Muscle layer of duodenum (tissue), 2 donors: ENCODE data around the gene SPC25.
A peak's percentile ranks its signal among the peaks of the same experiment; 100 is the strongest.
"Not testable (repeated sequence)": the region's sequence is repeated elsewhere in the genome, so short reads cannot be mapped to it uniquely, and the experiment has no call there.

Experiments used
- H3K27ac ChIP-seq: one replicate; pipeline ENCODE4 v1.7.0; 2013; ENCODE audit warnings: mild to moderate bottlenecking, low read length
- H3K27me3 ChIP-seq: one replicate; pipeline ENCODE4 v1.7.0; 2013; ENCODE audit warnings: low read depth, mild to moderate bottlenecking, control low read depth, low read length
- H3K36me3 ChIP-seq, 2 donors: one replicate each; pipeline ENCODE4 v1.7.0; 2013; ENCODE audit warnings: low read length in 2 of 2, control low read depth in 1 of 2, mild to moderate bottlenecking in 1 of 2; ENCODE audit not compliant: insufficient read depth in 2 of 2, control insufficient read depth in 1 of 2
- H3K4me1 ChIP-seq, 2 donors: one replicate each; pipeline ENCODE4 v1.7.0; 2013; ENCODE audit warnings: low read length in 2 of 2, mild to moderate bottlenecking in 2 of 2, control low read depth in 1 of 2, moderate library complexity in 1 of 2; ENCODE audit not compliant: insufficient read depth in 2 of 2, control insufficient read depth in 1 of 2
- H3K4me3 ChIP-seq, 2 donors: one replicate each; pipeline ENCODE4 v1.7.0; 2013; ENCODE audit warnings: low read length in 2 of 2, low read depth in 1 of 2, mild to moderate bottlenecking in 1 of 2
- H3K9me3 ChIP-seq, 2 donors: one replicate each; pipeline ENCODE4 v1.7.0; 2013; ENCODE audit warnings: low read length in 2 of 2, control low read depth in 1 of 2, mild to moderate bottlenecking in 1 of 2; ENCODE audit not compliant: control insufficient read depth in 1 of 2
- donor health status: healthy.

The SPC25 gene

GRCh38 chr2:168897449-168897848 lies 7.2 kb upstream of the SPC25 start:
- H3K27me3 ChIP-seq = no peaks in the 10 kb centered on the region
- no peaks in the 10 kb centered on the region for H3K4me1 ChIP-seq
- H3K4me3 ChIP-seq = no peak overlapping the region
- H3K9me3 ChIP-seq = no peaks in the 10 kb centered on the region
- H3K36me3 ChIP-seq = no peaks in the 10 kb centered on the region
- H3K27ac ChIP-seq = no peak overlapping the region

DNA sequence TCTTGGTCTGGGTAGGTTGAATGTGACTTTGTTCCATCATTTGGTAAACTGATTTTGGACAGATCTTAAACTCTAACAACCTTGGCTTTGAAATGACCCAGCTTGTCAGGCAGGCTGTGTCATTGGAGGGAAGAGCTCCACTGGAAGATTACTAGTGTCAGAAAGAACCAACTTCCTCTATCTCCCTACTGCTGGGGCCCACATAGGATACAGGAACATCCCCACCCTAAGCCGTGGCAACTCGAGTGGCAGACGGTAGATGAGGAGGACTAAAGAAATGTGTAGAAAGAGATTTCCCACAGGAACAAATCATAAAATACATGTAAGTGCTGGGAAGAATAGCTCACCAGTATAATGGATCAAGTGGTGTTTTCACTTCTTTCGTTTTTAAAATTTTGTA lies 6.6 kb upstream of the SPC25 start:
- Histone ChIP-seq H3K36me3 (no peaks in the 10 kb centered on the region), H3K27me3 (no peaks in the 10 kb centered on the region), H3K4me3 (no peak overlapping the region), H3K27ac (no peak overlapping the region), H3K9me3 (no peaks in the 10 kb centered on the region), H3K4me1 (no peaks in the 10 kb centered on the region)

- no peak overlapping the region for H3K27ac ChIP-seq
- no peaks in the 10 kb centered on the region for H3K27me3 ChIP-seq
- H3K4me3 ChIP-seq = no peak overlapping the region
- H3K36me3 ChIP-seq = no peaks in the 10 kb centered on the region
- H3K9me3 ChIP-seq = no peaks in the 10 kb centered on the region
- no peaks in the 10 kb centered on the region for H3K4me1 ChIP-seq
Observed at GRCh38 chr2:168895771-168896170, 5.5 kb upstream of the SPC25 start.

GRCh38 chr2:168894720-168895119 lies 4.5 kb upstream of the SPC25 start:
- Histone ChIP-seq H3K4me1 (peaks cover 0 to 6% of the 10 kb centered on the region in 2 donors), H3K27ac (no peak overlapping the region), H3K27me3 (no peaks in the 10 kb centered on the region), H3K36me3 (no peaks in the 10 kb centered on the region), H3K9me3 (no peaks in the 10 kb centered on the region), H3K4me3 (no peak overlapping the region)

GRCh38 chr2:168894101-168894500 lies 3.9 kb upstream of the SPC25 start:
- Histone ChIP-seq H3K4me3 (no peak overlapping the region), H3K36me3 (no peaks in the 10 kb centered on the region), H3K4me1 (peaks cover 0 to 6% of the 10 kb centered on the region in 2 donors), H3K9me3 (no peaks in the 10 kb centered on the region), H3K27me3 (no peaks in the 10 kb centered on the region), H3K27ac (no peak overlapping the region)

DNA sequence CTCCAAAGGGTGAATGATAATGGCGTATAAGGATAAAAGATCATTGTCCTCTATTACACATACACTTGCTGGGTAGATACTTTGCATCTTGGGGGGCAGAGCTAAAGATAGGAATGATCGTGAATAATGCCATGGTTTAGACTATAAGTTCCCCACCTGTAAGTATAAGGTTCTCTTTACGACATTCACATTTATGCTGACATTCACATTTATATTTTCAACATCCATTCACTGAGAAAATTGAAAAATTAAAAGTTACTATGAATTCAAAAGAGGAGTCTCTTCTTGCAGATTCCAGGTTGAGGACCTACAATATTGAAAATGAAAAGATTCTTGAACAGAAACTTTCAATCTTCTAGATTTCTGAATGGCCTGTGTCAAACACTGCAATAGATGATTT lies 2.1 kb upstream of the SPC25 start:
- H3K4me1 ChIP-seq = peaks cover 0 to 6% of the 10 kb centered on the region in 2 donors
- no peak overlapping the region for H3K4me3 ChIP-seq
- no peak overlapping the region for H3K27ac ChIP-seq
- no peaks in the 10 kb centered on the region for H3K27me3 ChIP-seq
- H3K36me3 ChIP-seq = no peaks in the 10 kb centered on the region
- no peaks in the 10 kb centered on the region for H3K9me3 ChIP-seq

DNA sequence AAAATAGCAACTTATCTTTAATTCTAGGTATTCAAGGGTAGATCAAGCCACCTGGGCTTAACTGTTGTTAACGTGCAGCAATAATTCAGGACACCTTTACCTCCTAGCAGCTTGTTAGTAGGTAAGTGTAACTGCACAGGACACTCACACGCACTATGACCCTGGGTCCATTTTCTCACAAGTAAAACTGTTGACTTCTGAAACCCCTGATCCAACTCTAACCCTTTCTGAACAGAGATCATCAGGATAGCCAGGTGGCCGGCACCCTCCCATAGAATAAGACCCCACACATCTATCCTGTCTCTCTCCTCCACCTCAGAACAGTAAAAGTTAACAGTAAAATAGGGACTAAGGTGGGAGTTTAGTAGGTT lies 610 bp downstream of the SPC25 start:
- Histone ChIP-seq H3K9me3 (no peaks in the 10 kb centered on the region), H3K4me3 (peak overlapping the region; percentile 54 to 82), H3K36me3 (no peaks in the 10 kb centered on the region), H3K27me3 (no peaks in the 10 kb centered on the region), H3K4me1 (peaks cover 0 to 6% of the 10 kb centered on the region in 2 donors), H3K27ac (no peak overlapping the region)

DNA sequence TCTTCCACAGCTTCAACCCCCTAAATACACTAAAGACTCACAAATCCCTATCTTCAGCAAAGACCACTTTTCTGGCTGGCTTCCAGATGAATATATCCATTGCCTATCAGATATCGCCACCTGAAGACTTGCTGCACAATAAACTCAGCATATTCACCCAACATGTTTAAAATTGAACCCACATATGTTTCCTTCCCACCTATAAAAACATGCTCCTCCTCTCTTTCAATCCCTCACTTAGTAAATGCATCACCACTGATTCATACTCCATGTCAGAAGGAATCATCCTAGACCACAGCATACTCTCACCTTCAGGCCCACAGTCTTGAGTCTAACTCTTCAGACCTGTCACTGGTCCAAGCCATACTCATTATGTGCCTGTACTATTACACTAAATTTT lies 5.3 kb downstream of the SPC25 start:
- peaks cover 0 to 3% of the 10 kb centered on the region in 2 donors for H3K4me1 ChIP-seq
- no peaks in the 10 kb centered on the region for H3K36me3 ChIP-seq
- H3K27me3 ChIP-seq = no peaks in the 10 kb centered on the region
- no peak overlapping the region for H3K4me3 ChIP-seq
- no peak overlapping the region for H3K27ac ChIP-seq
- no peaks in the 10 kb centered on the region for H3K9me3 ChIP-seq

- not testable (repeated sequence) for H3K27me3 ChIP-seq, H3K4me1 ChIP-seq, H3K9me3 ChIP-seq, H3K27ac ChIP-seq, H3K36me3 ChIP-seq, H3K4me3 ChIP-seq
Observed at GRCh38 chr2:168882163-168882562, 8.1 kb downstream of the SPC25 start.

- no peak overlapping the region for H3K4me3 ChIP-seq
- no peaks in the 10 kb centered on the region for H3K4me1 ChIP-seq
- H3K36me3 ChIP-seq = no peaks in the 10 kb centered on the region
- H3K9me3 ChIP-seq = no peaks in the 10 kb centered on the region
- no peaks in the 10 kb centered on the region for H3K27me3 ChIP-seq
- H3K27ac ChIP-seq = no peak overlapping the region
Observed at GRCh38 chr2:168874368-168875054, 15.7 kb downstream of the SPC25 start.

DNA sequence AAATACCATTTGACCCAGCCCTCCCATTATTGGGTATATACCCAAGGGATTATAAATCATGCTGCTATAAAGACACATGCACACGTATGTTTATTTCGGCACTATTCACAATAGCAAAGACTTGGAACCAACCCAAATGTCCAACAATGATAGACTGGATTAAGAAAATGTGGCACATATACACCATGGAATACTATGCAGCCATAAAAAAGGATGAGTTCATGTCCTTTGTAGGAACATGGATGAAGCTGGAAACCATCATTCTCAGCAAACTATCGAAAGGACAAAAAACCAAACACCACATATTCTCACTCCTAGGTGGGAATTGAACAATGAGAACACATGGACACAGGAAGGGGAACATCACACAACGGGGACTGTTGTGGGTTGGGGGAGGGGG lies 19.4 kb downstream of the SPC25 start:
- not testable (repeated sequence) for H3K27ac ChIP-seq, H3K4me3 ChIP-seq, H3K9me3 ChIP-seq, H3K4me1 ChIP-seq, H3K27me3 ChIP-seq, H3K36me3 ChIP-seq

- not testable (repeated sequence) for H3K4me3 ChIP-seq, H3K36me3 ChIP-seq, H3K4me1 ChIP-seq, H3K9me3 ChIP-seq, H3K27me3 ChIP-seq, H3K27ac ChIP-seq
Observed at GRCh38 chr2:168870369-168870768, 19.9 kb downstream of the SPC25 start.
